ENCODE data around the gene WASF2. TPM values are rescaled to one million over a fixed set of nuclear protein-coding genes. Genes with fewer than 3 reads are reported as not detected.

The WASF2 gene
- total RNA-seq, 2 donors from 2014 or later, result 42.0 to 63.6 TPM

DNA sequence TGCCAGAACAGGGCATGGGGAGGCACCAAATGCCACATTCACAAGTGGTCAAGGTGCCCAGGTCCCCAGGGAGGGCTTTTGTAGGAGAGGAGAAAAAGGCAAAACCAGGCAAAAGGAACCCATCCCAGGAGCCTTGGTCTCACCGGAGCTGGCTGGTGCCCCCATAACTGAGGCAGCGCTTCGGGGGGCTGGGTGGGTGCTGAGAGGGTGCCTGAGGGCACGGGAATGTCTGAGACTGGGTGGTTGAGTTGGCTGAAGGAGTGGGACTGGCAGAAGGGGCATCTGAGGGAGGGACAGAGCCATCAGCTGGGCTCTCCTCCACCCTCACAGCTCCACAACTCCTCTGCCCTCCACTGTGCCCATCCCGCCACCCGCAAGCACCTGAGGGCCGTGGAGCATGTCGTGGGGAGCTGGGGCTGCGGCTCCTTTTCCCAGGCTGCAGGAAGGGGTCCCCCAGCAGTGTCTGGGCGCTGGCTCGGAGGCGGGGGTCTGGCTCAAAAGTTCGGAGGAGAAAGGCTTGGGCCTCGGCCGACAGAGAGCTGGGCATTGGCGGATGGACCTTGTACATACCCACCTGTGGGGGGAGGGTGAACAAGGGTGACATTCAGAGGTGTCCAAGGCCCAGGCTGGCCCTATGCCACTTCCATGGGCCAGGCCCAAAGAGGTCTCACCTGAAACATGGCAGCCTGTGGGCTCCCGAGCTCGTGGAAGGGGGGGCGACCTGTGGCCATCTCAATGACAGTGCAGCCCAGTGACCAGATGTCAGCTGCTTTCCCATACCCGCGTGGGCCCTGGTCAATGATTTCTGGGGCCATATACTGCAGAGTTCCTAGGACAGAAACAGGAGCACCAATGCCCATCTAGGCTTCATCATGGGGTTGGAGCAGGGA lies 131.7 kb downstream of the WASF2 start:
- WGBS, result 95% methylated on average over 17 of the region's 21 CpGs
- TF ChIP-seq POLR2A (IDR thresholded peaks at IDR 0.05), result no peak
- TF ChIP-seq POLR2AphosphoS5 (IDR thresholded peaks at IDR 0.05), result no peak
- TF ChIP-seq, protein P1, sequence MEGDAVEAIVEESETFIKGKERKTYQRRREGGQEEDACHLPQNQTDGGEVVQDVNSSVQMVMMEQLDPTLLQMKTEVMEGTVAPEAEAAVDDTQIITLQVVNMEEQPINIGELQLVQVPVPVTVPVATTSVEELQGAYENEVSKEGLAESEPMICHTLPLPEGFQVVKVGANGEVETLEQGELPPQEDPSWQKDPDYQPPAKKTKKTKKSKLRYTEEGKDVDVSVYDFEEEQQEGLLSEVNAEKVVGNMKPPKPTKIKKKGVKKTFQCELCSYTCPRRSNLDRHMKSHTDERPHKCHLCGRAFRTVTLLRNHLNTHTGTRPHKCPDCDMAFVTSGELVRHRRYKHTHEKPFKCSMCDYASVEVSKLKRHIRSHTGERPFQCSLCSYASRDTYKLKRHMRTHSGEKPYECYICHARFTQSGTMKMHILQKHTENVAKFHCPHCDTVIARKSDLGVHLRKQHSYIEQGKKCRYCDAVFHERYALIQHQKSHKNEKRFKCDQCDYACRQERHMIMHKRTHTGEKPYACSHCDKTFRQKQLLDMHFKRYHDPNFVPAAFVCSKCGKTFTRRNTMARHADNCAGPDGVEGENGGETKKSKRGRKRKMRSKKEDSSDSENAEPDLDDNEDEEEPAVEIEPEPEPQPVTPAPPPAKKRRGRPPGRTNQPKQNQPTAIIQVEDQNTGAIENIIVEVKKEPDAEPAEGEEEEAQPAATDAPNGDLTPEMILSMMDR (IDR thresholded peaks at IDR 0.05), result no peak
- Histone ChIP-seq H3K4me1 (replicated peaks) (no peaks in the 10 kb centered on the region), H3K36me3 (peaks cover 0 to 28% of the 10 kb centered on the region in 2 donors), H3K4me3 (no peak overlapping the region), H3K27me3 (replicated peaks; ENCODE audit: insufficient read depth) (no peaks in the 10 kb centered on the region), H3K9me3 (no peaks in the 10 kb centered on the region), H3K27ac (peak overlapping the region in 1 of 2 donors; percentile 82)
- no peak for DNase-seq (ENCODE audit: low spot score)
- intact Hi-C loops (cut with DNase I), result loop anchor here (10.0 kb wide), 1 partner anchor 53 kb away; no protein-coding TSS in a partner anchor

DNA sequence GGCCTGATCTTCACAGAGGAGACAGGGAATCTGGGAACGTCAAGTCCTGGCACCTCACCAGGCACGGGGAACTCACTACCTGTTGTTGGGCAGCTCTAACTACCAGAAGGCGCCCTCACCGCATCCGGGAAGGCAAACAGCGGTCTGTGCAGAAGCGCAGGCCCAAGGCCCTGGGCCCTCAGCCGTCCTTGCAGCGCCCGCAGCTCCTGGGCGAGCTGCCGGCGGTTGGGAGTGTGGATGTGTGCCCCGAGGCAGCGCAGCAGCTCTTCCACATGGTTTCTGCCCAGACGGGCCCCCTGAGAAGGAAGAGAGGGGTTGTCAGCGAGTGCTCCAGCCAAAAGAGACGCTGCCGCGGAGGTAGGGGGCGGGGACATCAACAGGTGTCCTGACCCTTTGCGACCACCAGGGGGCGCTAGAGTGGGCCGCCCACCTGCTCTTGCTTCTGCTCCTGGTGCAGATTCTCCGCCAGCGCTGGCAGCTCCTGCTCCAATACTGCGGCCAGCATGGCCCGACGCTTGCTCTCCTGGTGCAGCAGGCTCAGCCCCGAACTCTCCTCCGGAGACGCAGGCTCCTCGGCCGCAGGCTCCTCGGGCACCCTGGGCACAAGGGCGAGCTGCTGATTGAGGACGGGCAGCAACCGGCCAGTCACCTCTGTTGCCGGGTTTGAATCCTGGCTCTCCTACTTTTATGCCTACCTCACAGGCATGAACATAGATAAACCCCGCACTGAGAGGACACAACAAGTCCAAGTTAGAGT lies 132.5 kb downstream of the WASF2 start:
- TF ChIP-seq POLR2A (IDR thresholded peaks at IDR 0.05) (no peak), POLR2AphosphoS5 (IDR thresholded peaks at IDR 0.05) (peak; percentile 77)
- TF ChIP-seq, protein P1 (IDR thresholded peaks at IDR 0.05), result peak; percentile 97 to 99 (median 98)
- Histone ChIP-seq H3K4me3 (peak overlapping the region in 1 of 2 donors; percentile 20), H3K4me1 (replicated peaks) (no peaks in the 10 kb centered on the region), H3K36me3 (peaks cover 0 to 20% of the 10 kb centered on the region in 2 donors), H3K27me3 (replicated peaks; ENCODE audit: insufficient read depth) (no peaks in the 10 kb centered on the region), H3K9me3 (no peaks in the 10 kb centered on the region), H3K27ac (peak overlapping the region; percentile 82 to 83)
- 30% methylated on average over 33 of the region's 40 CpGs for WGBS
- DNase-seq (ENCODE audit: low spot score), result peak; percentile 77
- intact Hi-C loops (cut with DNase I), result loop anchor here (2.0 to 10.0 kb wide), 2 partner anchors 31 to 53 kb away; no protein-coding TSS in a partner anchor

DNA sequence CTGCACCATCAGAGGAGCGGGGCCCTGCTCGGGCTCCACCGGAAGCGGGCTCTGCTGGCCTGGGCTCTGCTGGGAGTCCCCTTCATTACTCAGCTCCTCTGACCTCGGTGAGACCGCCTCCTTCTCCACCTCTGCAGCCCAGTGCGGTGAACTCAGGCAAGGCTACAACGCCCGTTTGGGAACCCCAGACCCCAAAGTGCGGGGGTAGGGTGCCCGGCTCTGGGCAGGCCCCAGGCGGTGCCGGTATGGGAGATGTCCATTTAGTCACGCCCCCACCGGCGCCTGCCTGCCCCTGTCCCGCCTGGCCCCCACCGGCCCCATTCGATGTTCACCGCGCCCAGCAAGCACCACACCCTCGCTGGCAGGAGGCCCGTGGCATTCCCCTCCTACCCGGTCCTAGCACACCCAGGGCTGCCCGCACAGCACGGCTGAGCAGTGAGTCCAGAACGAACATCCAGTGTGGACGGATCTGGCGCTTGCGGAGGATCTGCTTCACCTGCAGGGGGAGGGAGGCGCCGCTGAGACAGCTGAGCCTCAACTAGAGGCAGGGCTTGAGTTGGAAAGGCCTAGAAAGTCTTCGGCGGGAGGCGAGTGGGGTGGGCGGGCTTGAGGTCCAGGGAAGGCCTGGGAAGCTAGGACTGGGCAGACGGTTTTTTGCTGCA lies 133.2 kb downstream of the WASF2 start:
- Histone ChIP-seq H3K27ac (peak overlapping the region; percentile 82 to 83), H3K36me3 (peaks cover 0 to 16% of the 10 kb centered on the region in 2 donors), H3K9me3 (no peaks in the 10 kb centered on the region), H3K4me3 (peak overlapping the region in 1 of 2 donors; percentile 20), H3K27me3 (replicated peaks; ENCODE audit: insufficient read depth) (no peaks in the 10 kb centered on the region), H3K4me1 (replicated peaks) (no peaks in the 10 kb centered on the region)
- TF ChIP-seq, protein P1 (IDR thresholded peaks at IDR 0.05), result peak in 1 of 4 experiments; percentile 32
- TF ChIP-seq POLR2AphosphoS5 (IDR thresholded peaks at IDR 0.05), result no peak
- peak; percentile 10 for TF ChIP-seq POLR2A (IDR thresholded peaks at IDR 0.05)
- 63% methylated on average over 36 of the region's 37 CpGs for WGBS
- DNase-seq (ENCODE audit: low spot score), result peak; percentile 66
- intact Hi-C loops (cut with DNase I), result loop anchor here (2.0 to 10.0 kb wide), 2 partner anchors 32 to 52 kb away; no protein-coding TSS in a partner anchor

DNA sequence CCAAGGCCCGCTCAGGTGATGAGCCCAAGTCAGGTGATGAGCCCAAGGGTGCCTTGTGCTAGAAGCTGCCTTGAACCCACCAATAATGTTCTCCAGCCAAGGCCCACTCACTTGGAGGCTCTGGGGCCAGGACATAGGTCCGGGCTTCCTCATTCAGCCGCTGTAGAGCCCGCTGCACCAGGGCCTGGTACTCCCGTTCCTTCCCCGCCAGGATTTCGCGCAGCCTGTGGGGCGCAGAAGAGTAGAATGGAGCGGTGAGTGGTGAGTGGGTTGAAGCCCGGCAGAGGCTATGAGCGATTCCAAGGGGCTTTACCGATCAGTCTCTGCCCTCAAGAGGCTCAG lies 133.7 kb downstream of the WASF2 start:
- intact Hi-C loops (cut with DNase I), result loop anchor here (2.0 to 10.0 kb wide), 2 partner anchors 33 to 51 kb away; no protein-coding TSS in a partner anchor

More for the DNA sequence above, 133.7 kb downstream of the WASF2 start:
- no peak for DNase-seq (ENCODE audit: low spot score)
- H3K36me3 ChIP-seq, result peaks cover 0 to 16% of the 10 kb centered on the region in 2 donors
- TF ChIP-seq, protein P1 (IDR thresholded peaks at IDR 0.05), result no peak
- H3K27ac ChIP-seq, result peak overlapping the region; percentile 82 to 83
- H3K27me3 ChIP-seq (replicated peaks; ENCODE audit: insufficient read depth), result no peaks in the 10 kb centered on the region
- no peaks in the 10 kb centered on the region for H3K4me1 ChIP-seq (replicated peaks)
- no peaks in the 10 kb centered on the region for H3K9me3 ChIP-seq
- 88% methylated on average over 13 of the region's 13 CpGs for WGBS
- no peak overlapping the region for H3K4me3 ChIP-seq
